Measurements from ENCODE around the gene THOC2.
"Not testable (repeated sequence)": the region's sequence is repeated elsewhere in the genome, so short reads cannot be mapped to it uniquely, and the experiment has no call there.

Gene THOC2

DNA sequence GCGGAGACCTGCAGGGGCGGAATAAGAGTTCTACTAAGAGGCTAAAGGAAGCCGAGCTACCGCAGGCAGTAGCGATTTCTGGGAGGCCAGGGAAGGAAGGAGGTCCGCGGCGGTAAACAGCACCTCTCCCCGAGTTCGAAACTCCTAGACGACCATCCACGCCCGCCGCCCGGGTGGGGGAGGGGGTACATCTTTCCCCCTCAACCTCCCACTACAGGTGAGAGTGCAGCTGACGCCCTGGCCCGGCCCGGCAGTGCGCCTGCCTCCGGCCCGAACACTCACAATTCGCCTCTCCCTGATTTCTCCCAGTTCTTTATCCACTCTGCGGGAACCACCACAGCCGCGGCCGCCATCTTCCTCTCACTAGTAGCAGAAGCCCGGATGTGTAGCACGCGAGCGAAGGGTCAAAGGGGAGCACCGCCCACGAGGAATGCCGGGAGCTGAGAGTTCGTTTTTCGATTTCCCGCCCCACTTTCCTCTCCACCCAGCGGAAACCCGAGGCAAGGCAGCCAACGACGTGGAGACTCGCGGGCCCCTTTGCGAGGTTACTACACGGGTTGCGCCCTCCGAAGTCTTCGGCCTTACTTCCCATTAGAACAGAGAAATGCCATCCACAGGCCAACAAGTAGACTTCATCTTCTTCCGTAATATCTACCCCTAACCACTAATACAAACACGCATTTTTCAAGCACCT is at the start of gene THOC2:
Gene THOC2, minus strand, starts transcription at position 383 of the 694 bp plus-strand sequence. Its CDS starts 30 bp downstream, at position 353.
- peak; percentile 71 to 91 for DNase-seq

GRCh38 chrX:123781786-123782185 is 48.9 kb upstream of the THOC2 start:
- not testable (repeated sequence) for DNase-seq

DNA sequence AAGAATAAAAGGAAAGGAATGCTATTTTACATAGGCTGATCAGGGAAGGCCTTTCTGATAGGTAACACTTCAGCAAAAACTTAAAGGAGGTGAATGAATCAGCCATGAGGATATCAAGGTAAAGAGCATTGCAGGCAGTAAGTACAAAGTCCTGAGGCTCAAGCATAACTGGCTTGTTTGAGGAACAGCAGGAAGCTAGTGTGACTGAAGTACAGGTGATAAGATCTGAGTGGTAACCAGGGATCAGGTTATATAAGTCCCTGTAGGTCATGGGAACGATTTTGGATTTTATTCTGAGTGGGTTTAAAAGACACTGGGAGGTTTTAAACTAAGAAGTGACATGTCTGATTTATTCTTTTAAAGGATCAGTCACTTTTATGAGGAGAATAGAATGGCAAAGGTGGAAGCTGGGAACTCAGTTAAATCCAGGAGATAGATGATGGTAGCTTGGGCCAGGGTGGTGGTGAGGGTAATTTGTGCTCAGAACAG is 47.1 kb upstream of the THOC2 start:
- no peak for DNase-seq

- no peak for DNase-seq
These were observed 40.6 kb upstream of the THOC2 start for GRCh38 chrX:123773258-123773988.

- no peak for DNase-seq
These were observed 38.7 kb upstream of the THOC2 start for GRCh38 chrX:123771449-123772064.

DNA sequence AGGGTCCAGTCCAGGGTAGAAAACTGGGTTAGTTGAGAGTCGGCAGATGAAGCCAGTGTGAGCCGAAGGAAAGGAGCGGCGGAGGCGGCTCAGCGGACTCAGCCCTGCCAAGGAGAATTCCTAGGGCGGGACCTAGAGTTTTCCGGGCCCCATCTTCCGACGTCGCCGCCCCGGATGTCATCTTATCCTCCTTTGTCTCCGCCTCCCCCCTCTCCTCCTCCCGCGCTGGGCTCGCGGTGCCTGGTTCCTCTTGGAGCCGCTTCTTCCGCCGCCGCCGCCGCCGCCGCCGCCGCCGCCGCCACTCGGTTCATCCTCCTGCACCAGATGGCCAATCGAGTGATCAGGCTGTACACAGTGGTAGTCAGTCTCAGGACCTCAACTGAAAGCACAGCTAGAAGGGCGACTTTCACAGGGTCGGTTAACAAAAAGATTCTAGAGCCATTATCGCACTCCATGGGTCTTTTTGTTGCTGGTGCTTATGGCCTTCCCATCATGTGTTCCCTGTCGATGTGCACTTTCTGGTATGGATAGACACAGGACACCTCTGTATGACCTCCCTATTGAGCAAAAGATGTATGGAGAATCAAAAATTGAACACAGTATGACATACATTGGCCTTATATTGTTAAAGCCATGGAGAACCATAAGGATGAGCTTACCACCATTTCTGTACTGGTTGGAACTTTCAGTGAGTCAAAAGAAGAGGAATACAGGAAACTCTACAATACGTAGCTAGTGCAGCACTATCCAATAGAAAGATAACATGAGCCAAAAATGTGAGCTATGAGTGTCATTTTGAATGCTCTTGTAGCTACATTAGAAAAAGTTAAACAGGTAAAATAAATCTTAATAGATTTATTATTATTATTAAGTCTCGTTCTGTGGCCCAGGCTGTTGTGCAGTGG is 32.4 kb upstream of the THOC2 start:
- peak; percentile 89 to 91 for DNase-seq

DNA sequence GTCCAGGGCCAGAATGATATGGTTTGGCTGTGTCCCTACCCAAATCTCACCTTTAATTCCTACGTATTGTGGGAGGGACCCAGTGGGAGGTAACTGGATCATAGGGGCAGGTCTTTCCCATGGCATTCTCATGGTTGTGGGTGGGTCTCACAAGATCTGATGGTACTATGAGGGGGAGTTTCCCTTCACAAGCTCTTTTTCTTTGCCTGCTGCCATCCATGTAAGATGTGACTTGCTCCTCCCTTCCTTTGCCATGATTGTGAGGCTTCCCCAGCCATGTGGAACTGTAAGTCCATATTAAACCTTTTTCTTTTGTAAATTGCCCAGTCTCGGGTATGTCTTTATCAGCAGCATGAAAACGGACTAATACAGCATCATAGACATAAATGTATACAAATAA is 27.0 kb upstream of the THOC2 start:
- not testable (repeated sequence) for DNase-seq

GRCh38 chrX:123757794-123758193 is 24.9 kb upstream of the THOC2 start:
- DNase-seq = not testable (repeated sequence)

- DNase-seq = no peak
These were observed 23.5 kb upstream of the THOC2 start for GRCh38 chrX:123756320-123756719.

DNA sequence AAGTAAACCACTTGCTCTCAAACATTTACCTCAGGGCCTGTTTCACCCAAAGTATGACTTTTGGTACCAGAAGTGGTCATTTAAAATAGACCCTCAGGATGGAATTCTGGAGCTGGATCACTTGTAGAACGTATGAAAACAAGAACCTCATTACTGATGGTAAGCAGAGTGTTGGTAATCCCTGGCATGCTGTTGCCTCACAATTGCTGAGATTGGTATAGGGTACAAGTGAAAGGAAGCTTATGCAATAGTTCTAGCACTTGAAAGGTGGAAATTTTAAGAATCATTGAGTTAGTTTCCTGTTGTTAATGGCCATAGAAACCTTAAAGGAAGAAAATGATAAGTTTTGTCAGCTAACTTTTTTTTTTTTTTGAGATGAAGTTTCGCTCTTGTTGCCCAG is 22.3 kb upstream of the THOC2 start:
- DNase-seq = no peak

GRCh38 chrX:123753656-123754350 is 21.0 kb upstream of the THOC2 start:
- DNase-seq = no peak

DNA sequence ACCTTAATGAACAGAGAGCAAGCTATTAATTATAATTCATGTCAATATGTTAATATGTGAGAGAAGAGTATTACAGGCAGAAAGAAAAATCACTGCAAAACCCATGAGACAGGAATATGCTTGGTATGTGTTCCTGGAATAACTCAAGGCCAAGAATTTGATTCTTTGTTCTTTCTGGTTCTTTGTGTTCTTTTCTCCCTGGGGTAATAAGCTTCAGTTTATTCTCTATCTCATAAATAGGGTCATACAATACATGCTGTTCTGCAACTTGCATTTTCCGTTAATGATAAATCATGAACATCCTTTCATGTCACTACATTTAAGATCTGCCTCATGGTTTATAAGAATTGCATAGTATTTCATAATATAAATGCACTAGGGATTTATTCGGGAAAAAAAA is 16.8 kb upstream of the THOC2 start:
- DNase-seq = no peak

DNA sequence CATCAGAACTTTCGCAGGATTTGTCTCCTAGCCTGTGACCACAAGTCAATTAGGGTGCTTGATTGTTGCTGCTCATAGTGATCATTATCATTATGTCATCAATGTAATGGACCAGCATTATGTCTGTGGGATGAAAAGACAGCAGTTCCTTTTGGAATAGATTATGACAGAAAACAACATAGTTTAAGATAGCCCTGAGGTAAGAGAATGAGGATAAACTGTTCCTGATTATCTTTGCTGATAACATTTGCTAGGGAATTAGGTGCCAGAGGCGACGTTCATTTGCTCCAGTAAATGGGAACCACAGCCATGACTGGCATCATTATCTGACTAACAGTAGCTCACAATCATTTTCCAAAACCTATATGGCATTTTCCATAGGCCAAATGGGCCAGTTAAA is 12.7 kb upstream of the THOC2 start:
- DNase-seq = no peak

GRCh38 chrX:123743312-123743711 is 10.5 kb upstream of the THOC2 start:
- DNase-seq = no peak

DNA sequence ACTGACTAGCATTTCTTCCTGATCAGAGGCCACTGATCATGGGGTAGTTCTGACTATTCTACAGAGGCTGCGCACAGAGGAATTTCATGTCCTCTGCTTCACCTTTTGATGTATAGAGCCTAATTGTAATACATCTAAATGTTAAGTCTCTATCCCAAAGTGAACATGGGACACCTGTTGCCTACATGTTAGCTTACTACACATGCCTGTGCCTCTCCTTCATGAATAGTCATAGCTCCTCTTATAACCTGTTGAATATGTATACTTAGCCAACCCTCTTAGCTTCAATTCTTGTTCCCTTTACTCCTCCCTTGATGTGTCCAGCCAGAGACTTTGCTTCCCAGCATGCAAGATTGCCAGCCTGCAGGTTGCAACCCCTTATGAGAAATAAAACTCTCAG is 9.6 kb upstream of the THOC2 start:
- no peak for DNase-seq

GRCh38 chrX:123740536-123740935 is 7.7 kb upstream of the THOC2 start:
- DNase-seq = no peak

- peak; percentile 63 to 84 for DNase-seq
These were observed 7.2 kb upstream of the THOC2 start for GRCh38 chrX:123740006-123740405.

- peak in 1 of 2 experiments; percentile 45 for DNase-seq
These were observed 6.6 kb upstream of the THOC2 start for GRCh38 chrX:123739474-123739873.

- no peak for DNase-seq
These were observed 5.6 kb upstream of the THOC2 start for GRCh38 chrX:123738378-123738940.

- DNase-seq = peak in 1 of 2 experiments; percentile 22
These were observed 3.6 kb upstream of the THOC2 start for GRCh38 chrX:123736333-123736921.

GRCh38 chrX:123735137-123735536 is 2.3 kb upstream of the THOC2 start:
- not testable (repeated sequence) for DNase-seq

Measured in NCI-H524 (cell line).